Suppressor macrophage treated with lipopolysaccharide for 4 hours (primary cell): Measurements from ENCODE around the gene CCDC184.
"Not testable (repeated sequence)": the region's sequence is repeated elsewhere in the genome, so short reads cannot be mapped to it uniquely, and the experiment has no call there.

ENCODE experiments used
- DNase-seq: peaks from one replicate; pipeline ENCODE4 v3.0.0-alpha.2; 2020

Gene CCDC184

GRCh38 chr12:48180424-48180823, 3.0 kb upstream of the CCDC184 start:
- DNase-seq = no peak

- DNase-seq = no peak
These were observed 2.5 kb upstream of the CCDC184 start for GRCh38 chr12:48180857-48181495.

DNA sequence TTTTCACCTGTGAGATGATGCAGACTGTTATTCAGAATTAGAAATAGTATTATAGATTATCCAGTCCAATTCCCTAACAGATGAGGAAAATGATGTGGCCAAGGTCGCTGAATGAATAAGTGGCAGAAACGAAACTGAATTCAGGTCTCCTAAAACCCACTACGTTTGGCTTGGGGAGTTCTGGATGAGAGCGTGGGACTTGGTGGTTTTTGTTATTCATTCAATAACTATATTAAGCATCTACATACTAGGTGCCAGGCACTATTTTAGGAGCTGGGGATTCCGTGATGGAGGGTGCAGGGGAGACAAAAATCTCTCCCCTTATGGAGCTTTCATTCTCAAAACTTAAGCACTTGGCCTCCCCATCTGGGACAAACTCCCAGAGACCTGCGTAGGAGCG, 813 bp upstream of the CCDC184 start:
- DNase-seq = no peak

DNA sequence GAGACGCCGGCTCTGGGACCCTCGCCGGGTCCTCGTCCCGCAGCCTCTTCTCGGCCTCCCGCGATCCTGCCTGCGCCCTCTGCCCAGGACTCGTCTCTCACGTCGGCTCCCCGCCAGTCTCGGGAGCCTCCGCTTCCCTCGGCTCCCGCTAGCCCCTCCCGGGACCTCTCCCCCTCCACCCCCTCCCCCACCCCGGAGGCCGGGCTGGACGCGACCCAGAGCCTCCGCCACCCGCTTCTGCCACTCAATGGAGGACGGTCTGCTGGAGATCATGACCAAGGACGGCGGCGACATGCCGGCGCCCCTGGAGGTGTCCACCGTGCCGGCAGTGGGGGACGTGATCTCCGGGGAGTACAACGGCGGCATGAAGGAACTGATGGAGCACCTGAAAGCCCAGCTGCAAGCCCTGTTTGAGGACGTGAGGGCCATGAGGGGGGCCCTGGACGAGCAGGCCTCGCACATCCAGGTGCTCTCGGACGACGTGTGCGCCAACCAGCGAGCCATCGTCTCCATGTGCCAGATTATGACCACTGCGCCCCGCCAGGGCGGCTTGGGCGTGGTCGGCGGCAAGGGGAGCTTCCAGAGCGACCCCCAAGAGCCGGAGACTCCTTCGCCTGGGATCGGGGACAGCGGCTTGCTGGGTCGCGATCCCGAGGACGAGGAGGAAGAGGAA, 568 bp downstream of the CCDC184 start:
- no peak for DNase-seq

DNA sequence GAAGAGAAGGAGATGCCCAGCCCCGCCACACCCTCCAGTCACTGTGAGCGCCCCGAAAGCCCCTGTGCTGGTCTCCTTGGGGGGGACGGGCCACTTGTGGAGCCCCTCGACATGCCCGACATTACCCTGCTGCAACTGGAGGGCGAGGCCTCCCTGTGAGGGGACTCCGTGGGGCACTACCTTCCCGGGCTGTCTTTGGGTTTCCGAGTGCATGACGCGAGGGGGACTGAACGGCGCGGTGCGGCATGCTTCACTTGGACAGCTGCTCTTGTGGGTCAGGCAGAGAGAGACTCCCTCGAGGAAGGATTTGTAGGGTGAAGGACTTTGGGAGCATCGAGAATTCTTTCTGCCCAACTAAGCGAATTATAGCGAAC, 1.1 kb downstream of the CCDC184 start:
- DNase-seq = no peak

DNA sequence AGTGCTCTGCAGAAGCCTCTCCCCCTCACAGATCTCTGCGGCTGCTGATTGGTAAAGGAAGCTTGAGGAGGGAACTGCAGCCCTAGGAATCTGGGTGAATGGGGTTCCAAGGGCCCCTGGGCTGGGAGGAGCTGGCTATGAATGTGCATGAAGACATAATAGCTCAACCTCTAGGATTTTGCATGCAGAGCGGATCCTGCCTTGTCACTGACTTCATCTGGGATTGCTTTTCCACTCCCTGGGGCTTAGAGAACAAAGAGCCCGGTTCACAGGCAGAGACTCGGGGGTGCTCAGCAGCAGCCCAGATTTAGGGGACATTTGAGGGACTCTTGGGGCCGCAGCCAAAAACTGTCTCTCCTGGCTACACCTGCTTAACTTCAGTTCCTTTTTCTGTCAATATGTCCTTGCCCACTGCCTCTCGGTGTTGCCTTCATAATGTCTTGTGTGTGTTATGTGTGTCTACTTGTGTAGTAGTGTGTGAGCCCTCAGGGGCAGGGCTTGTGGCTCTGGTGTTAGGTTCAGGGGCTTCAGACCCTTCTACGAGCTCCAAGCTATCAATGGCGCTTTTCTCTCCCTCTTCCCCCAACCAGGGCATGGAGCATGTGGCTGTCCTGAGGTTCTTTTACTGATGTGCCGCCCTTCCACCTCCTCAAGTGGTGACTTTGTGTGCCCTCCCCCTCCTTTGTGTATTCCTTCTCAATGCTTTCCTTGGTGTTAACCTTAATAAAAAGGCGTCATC, 1.9 kb downstream of the CCDC184 start:
- no peak for DNase-seq

DNA sequence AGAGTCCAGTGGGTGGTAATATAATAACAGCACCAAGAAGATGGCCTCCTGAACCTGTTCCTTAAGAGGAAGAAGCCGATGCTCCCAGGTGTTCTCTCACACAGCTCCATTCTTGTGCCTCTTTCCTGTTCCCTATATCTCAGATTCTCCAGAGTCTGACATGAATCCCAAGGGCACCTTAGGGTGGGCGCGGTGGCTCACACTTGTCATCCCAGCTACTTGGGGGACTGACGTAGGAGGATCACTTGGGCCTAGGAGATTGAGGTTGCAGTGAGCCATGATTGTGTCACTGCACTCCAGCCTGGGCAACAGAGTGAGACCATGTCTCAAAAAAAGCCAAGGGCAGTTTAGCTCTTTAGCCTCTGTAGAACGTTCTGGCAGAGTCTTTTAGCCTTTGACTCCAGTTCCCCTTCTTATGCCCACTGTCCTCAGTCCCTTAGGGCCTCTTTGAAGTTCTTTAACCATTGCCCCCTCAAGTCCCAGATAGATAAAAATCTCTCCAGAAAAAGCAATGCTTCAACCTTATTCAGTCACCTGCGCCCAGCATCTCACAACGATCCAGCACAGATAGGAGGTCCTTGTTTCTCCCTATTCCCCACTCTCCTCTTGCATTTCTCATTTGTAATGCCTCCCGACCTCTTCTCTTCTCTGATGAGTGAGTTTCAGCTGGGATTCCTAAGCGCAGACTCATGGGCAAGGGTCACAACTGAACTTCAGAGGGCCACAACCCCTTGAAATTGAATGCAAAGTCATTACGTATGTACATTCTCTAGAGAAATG, 4.7 kb downstream of the CCDC184 start:
- DNase-seq = no peak

DNA sequence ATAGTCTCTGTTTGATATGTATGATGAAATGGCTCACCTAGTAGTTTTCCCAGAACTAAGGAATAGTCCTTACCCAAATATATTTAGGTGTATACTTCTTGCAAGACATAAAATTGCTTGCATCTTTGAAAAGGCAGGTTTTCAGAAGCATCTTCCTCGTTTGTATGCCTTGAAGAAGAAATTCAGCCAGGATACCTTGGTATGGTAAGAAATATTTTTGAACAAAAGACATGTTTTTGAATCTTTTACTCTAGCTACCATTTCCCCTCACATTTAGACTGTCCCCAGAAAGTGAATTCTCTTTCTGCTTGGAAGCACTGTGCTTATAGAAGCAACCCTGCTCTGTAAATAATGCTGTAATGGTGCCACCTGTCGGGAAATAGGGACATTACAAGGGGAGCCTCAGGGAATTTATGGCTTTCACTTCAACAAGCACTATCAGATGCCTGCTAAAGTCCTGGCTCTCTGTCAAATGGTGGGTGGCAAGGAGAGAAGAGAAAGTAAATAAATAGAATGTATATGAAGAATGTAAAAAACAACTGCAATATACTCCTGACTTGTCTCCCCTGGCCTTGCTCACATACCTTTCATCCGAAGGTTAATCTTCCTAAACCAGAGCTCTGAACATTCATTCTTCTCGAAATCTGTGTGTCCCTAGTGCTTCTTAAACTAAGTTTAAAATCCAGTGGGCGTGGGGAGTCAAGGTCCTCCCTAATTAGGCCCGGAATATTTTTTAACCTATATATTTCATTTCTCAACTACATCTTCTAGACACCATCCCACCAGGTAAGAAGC, 6.1 kb downstream of the CCDC184 start:
- peak; percentile 85 for DNase-seq

- DNase-seq = no peak
These were observed 7.7 kb downstream of the CCDC184 start for GRCh38 chr12:48191096-48191495.

DNA sequence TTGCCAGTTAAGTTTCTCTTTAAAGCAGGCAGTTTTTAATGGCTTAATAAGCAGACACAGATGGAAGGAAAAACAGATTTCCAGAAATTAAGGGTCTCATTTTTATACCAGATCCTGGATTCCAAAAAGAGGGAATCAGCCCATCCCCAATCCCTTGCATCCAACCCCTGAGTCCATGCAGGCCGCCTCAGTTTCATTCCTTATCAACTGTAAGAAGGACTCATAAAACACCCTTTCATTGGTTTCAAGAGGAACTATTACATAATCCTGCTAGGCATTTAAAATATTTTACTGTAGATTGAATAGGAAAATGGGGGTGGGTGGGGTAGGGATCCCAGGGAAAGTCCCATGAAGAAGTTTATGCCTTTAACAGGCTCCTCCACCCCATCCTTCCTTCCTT, 9.4 kb downstream of the CCDC184 start:
- no peak for DNase-seq

DNA sequence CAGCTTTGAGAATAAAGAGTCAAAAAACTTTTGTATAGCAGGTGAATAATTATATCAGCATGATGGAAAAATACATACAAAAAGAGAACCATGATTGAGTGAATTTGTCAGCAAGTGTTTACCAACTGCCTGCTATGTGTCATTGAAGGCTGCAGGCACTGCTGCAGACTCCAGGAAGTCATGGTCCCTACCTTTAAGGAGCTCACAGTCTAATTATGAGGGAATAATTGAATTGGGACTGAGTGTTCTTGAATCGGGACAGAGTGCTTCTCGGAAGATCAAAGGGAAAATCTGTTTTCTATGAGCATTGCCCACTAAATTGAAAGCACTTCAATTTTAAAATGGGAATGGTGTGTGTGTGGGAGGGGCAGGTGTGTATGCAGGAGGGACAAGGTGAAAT, 10.2 kb downstream of the CCDC184 start:
- DNase-seq = no peak

- DNase-seq = no peak
These were observed 11.4 kb downstream of the CCDC184 start for GRCh38 chr12:48194799-48195201.

DNA sequence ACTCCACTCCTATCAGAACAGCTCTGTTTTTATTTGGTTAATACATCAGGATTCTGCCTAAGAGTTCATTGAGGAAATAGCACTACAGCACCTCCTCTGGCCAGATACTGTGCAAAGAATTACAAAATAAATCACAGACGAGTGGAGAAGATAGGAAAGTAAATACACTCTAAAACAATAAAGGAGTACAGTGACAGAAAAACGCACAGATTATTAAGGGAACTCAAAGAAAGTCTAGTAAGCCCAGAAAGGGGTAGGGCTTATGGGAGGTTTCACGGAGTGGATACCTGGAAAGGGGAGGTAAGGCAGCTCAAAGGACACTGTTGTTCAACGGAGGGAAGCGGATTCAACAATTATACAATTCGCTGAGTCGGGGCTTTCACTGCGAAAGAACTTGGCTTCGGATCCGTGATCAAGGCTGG, 14.1 kb downstream of the CCDC184 start:
- DNase-seq = peak; percentile 40

- peak; percentile 98 for DNase-seq
These were observed 14.7 kb downstream of the CCDC184 start for GRCh38 chr12:48197971-48198671.

DNA sequence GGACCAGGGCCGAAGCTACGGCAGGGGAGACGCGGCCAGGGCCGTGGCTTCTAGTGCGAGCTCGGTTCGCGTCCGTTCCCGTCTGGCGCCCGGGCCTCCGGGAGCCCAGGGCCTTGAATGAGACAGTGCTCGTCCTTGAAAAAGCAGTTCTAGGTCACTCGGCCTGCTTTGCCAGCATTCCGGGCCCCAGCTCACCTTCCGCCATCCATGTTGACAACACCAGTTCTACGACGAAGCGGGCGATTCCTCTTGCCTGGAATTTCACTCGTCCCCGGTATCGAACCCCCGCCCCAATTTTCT, 15.2 kb downstream of the CCDC184 start:
- DNase-seq = peak; percentile 44

GRCh38 chr12:48198985-48199384, 15.5 kb downstream of the CCDC184 start:
- no peak for DNase-seq

GRCh38 chr12:48199774-48200221, 16.4 kb downstream of the CCDC184 start:
- peak; percentile 86 for DNase-seq

DNA sequence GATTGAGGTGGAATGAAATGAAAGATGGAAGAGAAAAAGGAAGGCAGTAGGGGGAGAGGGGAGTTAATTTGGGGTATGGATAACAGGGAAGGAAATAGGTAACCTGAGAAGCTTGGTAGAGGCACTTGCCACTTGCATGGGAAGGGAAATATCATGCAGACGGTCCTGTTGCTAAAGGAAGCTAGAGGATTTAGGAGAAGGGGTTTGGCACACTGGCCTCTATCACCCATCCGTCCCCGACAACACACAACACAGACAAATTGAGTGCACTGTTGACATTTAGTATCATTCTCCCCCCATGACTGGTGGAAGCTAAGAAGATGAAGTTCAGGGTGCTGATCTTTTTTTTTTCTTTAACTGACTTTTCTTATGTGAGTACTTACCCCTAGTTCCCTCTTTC, 17.6 kb downstream of the CCDC184 start:
- DNase-seq = no peak

- no peak for DNase-seq
These were observed 18.1 kb downstream of the CCDC184 start for GRCh38 chr12:48201516-48201915.

DNA sequence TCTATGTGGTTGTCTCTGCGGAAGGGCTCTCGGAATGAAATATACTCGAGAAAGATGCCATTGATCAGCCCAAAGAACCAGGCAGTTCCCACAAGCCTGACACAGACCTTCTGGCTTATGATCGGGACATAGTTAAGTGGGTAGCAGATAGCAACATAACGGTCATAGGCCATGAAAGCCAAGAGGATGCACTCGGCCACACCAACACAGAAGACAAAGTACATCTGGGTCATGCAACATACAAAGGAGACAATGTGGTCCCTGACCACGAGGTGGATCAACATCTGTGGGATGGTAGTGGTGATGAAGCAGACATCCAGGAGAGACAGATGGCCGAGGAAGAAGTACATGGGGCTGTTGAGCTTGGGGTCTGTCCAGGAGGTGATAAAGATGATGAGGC, 19.3 kb downstream of the CCDC184 start:
- DNase-seq = no peak

GRCh38 chr12:48203192-48203591, 19.7 kb downstream of the CCDC184 start, which contains the start of gene OR10AD1:
Gene OR10AD1, minus strand, starts transcription at chr12:48203292. Its CDS starts 0 bp downstream, at chr12:48203292.
- DNase-seq = no peak

DNA sequence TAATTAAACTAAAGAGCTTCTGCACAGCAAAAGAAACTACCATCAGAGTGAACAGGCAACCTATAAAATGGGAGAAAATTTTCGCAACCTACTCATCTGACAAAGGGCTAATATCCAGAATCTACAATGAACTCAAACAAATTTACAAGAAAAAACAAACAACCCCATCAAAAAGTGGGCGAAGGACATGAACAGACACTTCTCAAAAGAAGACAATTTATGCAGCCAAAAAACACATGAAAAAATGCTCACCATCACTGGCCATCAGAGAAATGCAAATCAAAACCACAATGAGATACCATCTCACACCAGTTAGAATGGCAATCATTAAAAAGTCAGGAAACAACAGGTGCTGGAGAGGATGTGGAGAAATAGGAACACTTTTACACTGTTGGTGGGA, 26.1 kb downstream of the CCDC184 start:
- DNase-seq = not testable (repeated sequence)
